ENCODE data around the gene COPG2. TPM values are rescaled to one million over a fixed set of nuclear protein-coding genes. Genes with fewer than 3 reads are reported as not detected.

Gene COPG2
- total and polyA plus RNA-seq, 2 donors (not counting 1 experiment from before 2014, with no cell fraction given): 6.1 to 13.4 TPM

DNA sequence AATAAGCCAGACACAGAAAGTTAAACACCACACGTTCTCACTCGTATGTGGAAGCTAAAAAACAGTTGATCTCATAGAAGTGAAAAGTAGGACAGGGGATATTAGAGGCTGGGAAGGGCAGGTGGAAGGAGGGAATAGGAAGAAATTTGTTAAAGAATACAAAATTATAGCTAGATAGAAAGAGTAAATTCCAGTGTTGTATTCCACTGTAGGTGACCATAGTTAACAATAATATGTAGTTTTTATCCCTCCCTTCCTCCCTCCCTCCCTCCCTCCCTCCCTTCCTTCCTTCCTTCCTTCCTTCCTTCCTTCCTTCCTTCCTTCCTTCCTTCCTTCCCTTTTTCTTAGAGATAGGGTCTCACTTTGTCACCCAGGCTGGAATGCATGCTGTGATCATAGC lies 196.6 kb downstream of the COPG2 start:
- Mint-ChIP-seq H3K4me3 (no peak overlapping the region), H3K4me1 (peaks cover 13% of the 10 kb centered on the region), H3K27ac (no peak overlapping the region), H3K27me3 (peaks cover 20% of the 10 kb centered on the region), H3K9me3 (ENCODE audit: insufficient read depth) (no peaks in the 10 kb centered on the region)
- TF ChIP-seq EZH2 (IDR thresholded peaks at IDR 0.05; ENCODE audit: borderline replicate concordance, insufficient read depth, low read depth, low read length, poor library complexity, severe bottlenecking): no peak
- TF ChIP-seq, protein P1, sequence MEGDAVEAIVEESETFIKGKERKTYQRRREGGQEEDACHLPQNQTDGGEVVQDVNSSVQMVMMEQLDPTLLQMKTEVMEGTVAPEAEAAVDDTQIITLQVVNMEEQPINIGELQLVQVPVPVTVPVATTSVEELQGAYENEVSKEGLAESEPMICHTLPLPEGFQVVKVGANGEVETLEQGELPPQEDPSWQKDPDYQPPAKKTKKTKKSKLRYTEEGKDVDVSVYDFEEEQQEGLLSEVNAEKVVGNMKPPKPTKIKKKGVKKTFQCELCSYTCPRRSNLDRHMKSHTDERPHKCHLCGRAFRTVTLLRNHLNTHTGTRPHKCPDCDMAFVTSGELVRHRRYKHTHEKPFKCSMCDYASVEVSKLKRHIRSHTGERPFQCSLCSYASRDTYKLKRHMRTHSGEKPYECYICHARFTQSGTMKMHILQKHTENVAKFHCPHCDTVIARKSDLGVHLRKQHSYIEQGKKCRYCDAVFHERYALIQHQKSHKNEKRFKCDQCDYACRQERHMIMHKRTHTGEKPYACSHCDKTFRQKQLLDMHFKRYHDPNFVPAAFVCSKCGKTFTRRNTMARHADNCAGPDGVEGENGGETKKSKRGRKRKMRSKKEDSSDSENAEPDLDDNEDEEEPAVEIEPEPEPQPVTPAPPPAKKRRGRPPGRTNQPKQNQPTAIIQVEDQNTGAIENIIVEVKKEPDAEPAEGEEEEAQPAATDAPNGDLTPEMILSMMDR (IDR thresholded peaks at IDR 0.05): no peak
- Histone ChIP-seq H3K9ac (ENCODE audit: low read length) (no peak overlapping the region), H3K79me2 (ENCODE audit: control insufficient read depth, insufficient read depth, low read length) (no peaks in the 10 kb centered on the region), H3K4me3 (ENCODE audit: control extremely low read depth in 1 of 5, extremely low read depth in 1 of 5, insufficient read depth in 1 of 5, low read depth in 2 of 5, low read length in 4 of 5) (no peak overlapping the region), H3K27me3 (replicated peaks in 1 of 4; ENCODE audit: control extremely low read depth in 1 of 4, control insufficient read depth in 3 of 4, insufficient read depth in 4 of 4, low read length in 3 of 4) (peaks cover 0 to 4% (median 2%) of the 10 kb centered on the region in 4 experiments), H2AFZ (ENCODE audit: insufficient read depth, low read depth, low read length, poor library complexity, severe bottlenecking) (no peak overlapping the region), H4K20me1 (ENCODE audit: control insufficient read depth, insufficient read depth, low read length, poor library complexity, severe bottlenecking) (no peaks in the 10 kb centered on the region), H3K27ac (ENCODE audit: low read length in 2 of 2) (no peak overlapping the region), H3K4me2 (replicated peaks; ENCODE audit: low read depth, low read length, poor library complexity, severe bottlenecking) (no peak overlapping the region), H3K9me3 (ENCODE audit: control extremely low read depth in 1 of 3, control insufficient read depth in 2 of 3, insufficient read depth in 1 of 3, low read length in 2 of 3) (no peaks in the 10 kb centered on the region), H3K4me1 (ENCODE audit: control insufficient read depth in 2 of 2, insufficient read depth in 2 of 2, low read length in 2 of 2) (peaks cover 6 to 11% of the 10 kb centered on the region in 2 donors), H3K36me3 (replicated peaks in 1 of 2; ENCODE audit: control extremely low read depth in 1 of 2, control insufficient read depth in 1 of 2, extremely low read depth in 1 of 2, insufficient read depth in 2 of 2, low read length in 1 of 2) (no peaks in the 10 kb centered on the region)
- WGBS (ENCODE audit: insufficient coverage): 100% methylated on average over 2 of the region's 2 CpGs
- ATAC-seq (ENCODE audit: low read depth) (no peak), DNase-seq (no peak)
- intact Hi-C loops (cut with micrococcal nuclease): no loop called here
- ChIA-PET POLR2A (no interaction called here), CTCF (interaction anchor here (1.3 to 1.4 kb wide), 2 partner anchors 12 to 13 kb away, joined by 3 to 5 read pairs; no protein-coding TSS in a partner anchor)

GRCh38 chr7:130468612-130469011 lies 199.9 kb downstream of the COPG2 start:
- Histone ChIP-seq H4K20me1 (ENCODE audit: control insufficient read depth, insufficient read depth, low read length, poor library complexity, severe bottlenecking) (no peaks in the 10 kb centered on the region), H3K36me3 (replicated peaks in 1 of 2; ENCODE audit: control extremely low read depth in 1 of 2, control insufficient read depth in 1 of 2, extremely low read depth in 1 of 2, insufficient read depth in 2 of 2, low read length in 1 of 2) (no peaks in the 10 kb centered on the region), H3K9me3 (ENCODE audit: control extremely low read depth in 1 of 3, control insufficient read depth in 2 of 3, insufficient read depth in 1 of 3, low read length in 2 of 3) (no peaks in the 10 kb centered on the region), H3K9ac (ENCODE audit: low read length) (no peak overlapping the region), H3K4me3 (ENCODE audit: control extremely low read depth in 1 of 5, extremely low read depth in 1 of 5, insufficient read depth in 1 of 5, low read depth in 2 of 5, low read length in 4 of 5) (no peak overlapping the region), H3K27me3 (replicated peaks in 1 of 4; ENCODE audit: control extremely low read depth in 1 of 4, control insufficient read depth in 3 of 4, insufficient read depth in 4 of 4, low read length in 3 of 4) (peaks cover 0 to 4% (median 2%) of the 10 kb centered on the region in 4 experiments), H3K4me1 (ENCODE audit: control insufficient read depth in 2 of 2, insufficient read depth in 2 of 2, low read length in 2 of 2) (peaks cover 3 to 7% of the 10 kb centered on the region in 2 donors), H3K27ac (ENCODE audit: low read length in 2 of 2) (no peak overlapping the region), H2AFZ (ENCODE audit: insufficient read depth, low read depth, low read length, poor library complexity, severe bottlenecking) (no peak overlapping the region), H3K79me2 (ENCODE audit: control insufficient read depth, insufficient read depth, low read length) (no peaks in the 10 kb centered on the region), H3K4me2 (replicated peaks; ENCODE audit: low read depth, low read length, poor library complexity, severe bottlenecking) (no peak overlapping the region)
- intact Hi-C loops (cut with micrococcal nuclease): no loop called here
- Mint-ChIP-seq H3K4me3 (no peak overlapping the region), H3K27me3 (peaks cover 27% of the 10 kb centered on the region), H3K4me1 (peaks cover 8% of the 10 kb centered on the region), H3K9me3 (ENCODE audit: insufficient read depth) (peaks cover 3% of the 10 kb centered on the region), H3K27ac (no peak overlapping the region)
- DNase-seq (no peak), ATAC-seq (ENCODE audit: low read depth) (no peak)
- no peak for TF ChIP-seq EZH2 (IDR thresholded peaks at IDR 0.05; ENCODE audit: borderline replicate concordance, insufficient read depth, low read depth, low read length, poor library complexity, severe bottlenecking)
- TF ChIP-seq, protein P1 (IDR thresholded peaks at IDR 0.05): no peak
- ChIA-PET CTCF (no interaction called here), POLR2A (no interaction called here)
- WGBS (ENCODE audit: insufficient coverage): no CpG with 5 or more reads among the region's 1 CpG

Measured in B cell (primary cell).